HL-60/S4 treated with retinoic acid at 250 ng/mL for 4 days and 3 days (cell line): ENCODE results near the gene ZNF428.
"Not testable (repeated sequence)": the region's sequence is repeated elsewhere in the genome, so short reads cannot be mapped to it uniquely, and the experiment has no call there.

Experiments
- in situ Hi-C: fragments of 300-500 bp; cut with MboI; formaldehyde crosslinking; loops from 2 replicates; pipeline ENCODE4 v1.7.0; 2022; ENCODE audit warnings: low sequenced_read_pairs

ZNF428 gene

GRCh38 chr19:43594710-43595604 is 24.5 kb downstream of the ZNF428 start:
- in situ Hi-C loops = no loop called here

DNA sequence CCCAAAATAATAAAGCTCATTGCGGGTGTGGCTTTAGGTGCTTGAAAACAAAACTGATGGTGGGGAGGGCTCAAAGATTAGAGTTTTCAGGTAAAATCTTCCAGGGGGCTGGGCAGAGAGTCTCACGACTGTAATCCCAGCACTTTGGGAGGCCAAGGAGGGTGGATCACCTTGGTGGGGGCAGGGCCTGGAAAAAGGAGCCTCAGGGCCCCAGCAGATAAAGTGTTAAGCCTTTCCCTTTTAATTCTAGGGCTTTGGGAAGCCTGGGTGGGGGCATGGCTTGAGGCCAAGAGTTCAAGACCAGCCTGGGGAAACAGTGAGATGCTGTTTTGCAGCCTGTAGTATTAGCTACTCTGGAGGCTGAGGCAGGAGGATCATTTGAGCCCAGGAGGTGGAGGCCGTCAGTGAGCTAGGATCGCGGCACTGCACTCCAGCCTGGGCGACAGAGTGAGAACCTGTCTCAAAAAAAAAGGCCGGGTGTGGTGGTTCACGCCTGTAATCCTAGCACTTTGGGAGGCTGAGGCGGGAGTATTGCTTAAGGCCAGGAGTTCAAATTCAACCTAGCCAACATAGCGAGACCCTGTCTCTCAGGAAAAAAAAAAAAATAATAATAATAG is 25.2 kb downstream of the ZNF428 start:
- in situ Hi-C loops = no loop called here

GRCh38 chr19:43592800-43593350 is 26.6 kb downstream of the ZNF428 start:
- in situ Hi-C loops = no loop called here

DNA sequence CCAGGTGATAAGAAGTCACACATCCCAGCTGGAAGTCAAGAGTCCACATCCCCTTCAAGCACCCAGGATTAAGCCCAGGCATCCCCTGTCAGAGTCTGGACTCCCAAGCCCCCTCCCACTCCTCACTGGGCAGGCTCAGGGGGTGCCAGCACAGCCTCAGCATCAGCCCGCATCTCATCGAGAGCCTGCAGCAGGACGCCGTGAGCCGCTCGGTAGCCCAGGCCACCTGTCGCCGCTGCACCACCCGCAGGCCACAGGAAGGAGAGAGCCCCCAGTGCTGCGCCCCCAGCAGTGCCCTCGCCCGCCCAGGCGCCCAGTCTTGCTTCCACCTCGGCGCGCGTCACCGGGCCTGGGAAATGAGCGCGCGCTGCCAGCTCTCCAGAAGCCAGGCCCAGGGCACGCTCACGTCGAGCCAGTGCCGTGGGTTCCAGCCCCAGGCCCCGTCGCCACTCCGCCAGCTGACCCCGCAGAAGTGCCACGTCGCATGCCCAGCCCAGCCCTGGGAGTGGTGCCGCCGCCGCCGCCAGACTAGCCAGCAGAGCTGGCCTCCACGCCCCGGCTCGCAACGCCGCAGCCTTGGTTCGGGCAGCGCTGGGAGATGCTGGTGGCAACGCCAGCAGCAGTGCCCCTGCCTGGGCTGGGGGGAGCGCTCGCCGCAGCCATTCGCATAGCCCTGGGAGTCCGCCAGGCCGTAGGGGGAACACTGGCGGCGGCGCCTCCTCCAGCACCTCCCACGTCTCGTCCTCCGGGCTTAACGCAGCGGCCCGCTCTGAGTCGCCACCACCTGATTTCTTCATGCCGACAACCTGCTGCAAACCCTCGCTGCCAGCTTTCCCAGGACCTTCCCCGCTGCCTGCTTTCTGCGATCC is 27.3 kb downstream of the ZNF428 start:
- in situ Hi-C loops = no loop called here

DNA sequence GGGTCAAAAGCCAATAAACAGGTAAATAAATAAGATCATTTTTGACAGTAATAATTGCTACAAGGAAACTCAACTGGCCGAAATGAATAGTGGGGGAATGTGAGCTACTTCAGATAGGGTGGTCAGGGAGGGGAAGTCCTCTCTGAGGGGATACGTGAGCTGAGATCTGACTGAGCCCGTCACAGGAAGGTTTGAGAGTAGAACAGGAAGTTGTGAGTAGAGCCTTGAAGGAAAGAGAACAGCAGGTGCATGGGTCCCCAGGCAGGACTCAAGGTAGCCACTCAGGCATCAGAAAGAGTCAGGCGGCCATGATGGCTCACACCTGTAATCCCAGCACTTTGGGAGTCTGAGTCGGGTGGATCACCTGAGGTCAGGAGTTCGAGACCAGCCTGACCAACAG is 29.8 kb downstream of the ZNF428 start:
- in situ Hi-C loops = no loop called here

DNA sequence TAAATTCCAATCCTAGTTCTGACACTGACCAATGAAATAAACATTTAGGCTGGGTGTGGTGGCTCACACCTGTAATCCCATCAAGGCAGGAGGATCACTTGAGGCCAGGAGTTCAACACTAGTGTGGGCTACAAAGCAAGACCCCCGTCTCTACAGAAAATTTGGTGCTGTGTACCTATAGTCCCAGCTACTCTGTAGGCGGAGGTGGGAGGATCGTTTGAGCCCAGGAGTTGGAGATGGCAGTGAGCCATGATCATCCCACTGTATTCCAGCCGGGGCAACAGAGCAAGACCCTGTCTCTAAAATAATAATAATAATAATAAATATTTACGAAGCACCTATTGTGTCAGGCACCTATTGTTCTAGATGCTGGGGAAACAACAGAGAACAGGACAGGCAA is 30.2 kb downstream of the ZNF428 start:
- in situ Hi-C loops = no loop called here

- in situ Hi-C loops = not testable (repeated sequence)
These were observed 32.4 kb downstream of the ZNF428 start for GRCh38 chr19:43587029-43587428.

GRCh38 chr19:43586346-43586745 is 33.1 kb downstream of the ZNF428 start:
- in situ Hi-C loops = no loop called here

DNA sequence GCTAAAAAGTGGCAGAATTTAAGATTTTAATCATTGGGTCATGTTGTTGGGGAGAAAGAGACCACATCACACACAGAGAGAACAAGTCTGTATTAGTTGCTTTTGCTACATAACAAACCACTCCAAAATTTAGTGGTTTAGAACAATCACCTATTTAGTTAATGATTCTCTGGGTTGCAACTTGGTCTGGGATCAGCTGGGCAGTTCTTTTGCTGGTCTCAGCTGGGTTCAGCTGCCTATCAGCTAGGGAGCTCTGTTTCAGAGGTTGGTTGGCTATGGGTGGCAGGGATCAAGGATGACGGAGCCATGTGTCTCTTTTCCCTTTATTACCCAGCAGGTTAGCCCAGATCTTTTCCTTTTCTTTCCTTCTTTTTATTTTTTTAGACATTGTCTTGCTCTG is 34.9 kb downstream of the ZNF428 start:
- in situ Hi-C loops = no loop called here

GRCh38 chr19:43582495-43582894 is 36.9 kb downstream of the ZNF428 start:
- in situ Hi-C loops = no loop called here

DNA sequence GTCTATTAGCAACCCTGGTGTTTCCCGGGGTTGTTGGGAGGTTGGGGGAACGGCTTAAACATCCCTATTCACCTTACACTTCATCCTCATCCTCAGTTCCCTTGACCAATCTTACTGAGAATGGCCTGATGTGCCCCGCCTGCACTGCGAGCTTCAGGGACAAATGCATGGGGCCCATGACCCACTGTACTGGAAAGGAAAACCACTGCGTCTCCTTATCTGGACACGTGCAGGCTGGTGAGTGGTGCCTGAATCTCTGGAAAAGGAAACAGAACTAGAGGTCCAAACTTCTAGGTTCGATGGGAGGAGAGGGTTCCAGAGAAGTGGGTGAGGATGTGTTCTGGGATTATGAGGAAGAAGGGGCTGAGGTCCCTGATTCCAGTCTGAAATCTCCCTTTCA is 38.0 kb downstream of the ZNF428 start:
- in situ Hi-C loops = no loop called here

DNA sequence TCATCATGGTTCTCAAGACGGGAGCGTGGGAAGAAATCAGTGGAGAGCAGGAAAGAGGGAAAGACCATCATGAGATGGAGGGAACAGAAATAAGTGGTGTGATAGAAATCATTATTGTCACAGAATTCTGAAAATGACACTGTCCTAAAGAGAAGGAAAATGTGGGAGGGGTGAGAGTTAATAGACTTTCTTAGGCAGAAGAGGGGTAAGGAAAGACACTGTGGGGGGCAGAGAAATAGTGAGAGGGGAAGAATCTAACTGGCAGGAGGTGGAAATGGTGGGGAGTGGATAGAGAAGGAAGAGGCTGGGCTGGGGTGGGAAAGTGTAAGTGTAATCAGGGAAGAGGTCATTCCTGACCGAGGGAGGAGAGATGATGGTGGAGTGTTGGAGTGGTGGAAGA is 40.6 kb downstream of the ZNF428 start:
- in situ Hi-C loops = no loop called here

DNA sequence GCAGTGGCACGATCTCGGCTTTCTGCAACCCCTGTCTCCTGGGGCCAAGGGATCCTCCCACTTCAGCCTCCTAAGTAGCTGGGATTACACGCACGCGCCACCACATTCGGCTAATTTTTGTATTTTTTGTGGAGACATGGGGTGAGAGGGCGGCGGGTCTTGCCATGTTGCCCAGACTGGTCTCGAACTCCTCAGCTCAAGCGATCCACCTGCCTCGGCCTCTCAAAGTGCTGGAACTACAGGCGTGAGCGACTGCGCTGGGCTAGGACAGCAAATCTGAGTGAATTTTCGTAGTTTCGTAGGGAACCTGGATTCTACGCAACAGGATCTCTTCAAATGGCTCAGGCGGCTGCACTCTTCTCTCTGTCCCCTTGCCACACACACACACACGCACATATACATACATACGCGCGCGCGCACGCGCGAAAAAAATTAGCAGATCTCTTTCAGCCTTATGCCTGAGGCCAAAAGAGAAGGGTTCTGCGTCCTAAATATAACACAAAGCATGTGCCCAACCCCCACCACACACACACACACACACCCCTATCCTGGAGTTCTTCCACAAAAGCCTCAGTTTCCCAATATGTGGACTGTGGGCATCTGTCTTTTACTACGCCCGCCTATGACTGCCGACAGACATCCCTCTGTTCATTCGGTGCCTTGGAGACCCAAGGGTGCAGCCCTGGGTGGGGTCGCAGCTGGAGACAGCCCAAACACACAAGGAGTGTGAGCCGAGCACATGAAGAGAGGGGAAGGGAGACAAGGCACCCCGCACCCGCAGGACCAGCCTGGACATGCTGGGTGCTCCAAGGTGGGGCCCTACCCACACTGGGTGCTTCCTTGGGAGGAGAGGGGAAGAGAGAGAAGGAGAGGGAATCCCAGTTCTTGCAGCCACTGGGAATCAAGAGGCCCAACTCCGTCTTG is 43.2 kb downstream of the ZNF428 start:
- in situ Hi-C loops = no loop called here

- in situ Hi-C loops = no loop called here
These were observed 44.1 kb downstream of the ZNF428 start, which contains the start of the genes PINLYP and XRCC1 for GRCh38 chr19:43575156-43575950. Gene PINLYP (plus strand): TSS chr19:43575801. CDS start chr19:43577192, 1,391 bp downstream. Gene XRCC1 (minus strand): TSS chr19:43575527. CDS start chr19:43575458, 69 bp downstream.

- in situ Hi-C loops = no loop called here
These were observed 44.8 kb downstream of the ZNF428 start for GRCh38 chr19:43574424-43575155.

DNA sequence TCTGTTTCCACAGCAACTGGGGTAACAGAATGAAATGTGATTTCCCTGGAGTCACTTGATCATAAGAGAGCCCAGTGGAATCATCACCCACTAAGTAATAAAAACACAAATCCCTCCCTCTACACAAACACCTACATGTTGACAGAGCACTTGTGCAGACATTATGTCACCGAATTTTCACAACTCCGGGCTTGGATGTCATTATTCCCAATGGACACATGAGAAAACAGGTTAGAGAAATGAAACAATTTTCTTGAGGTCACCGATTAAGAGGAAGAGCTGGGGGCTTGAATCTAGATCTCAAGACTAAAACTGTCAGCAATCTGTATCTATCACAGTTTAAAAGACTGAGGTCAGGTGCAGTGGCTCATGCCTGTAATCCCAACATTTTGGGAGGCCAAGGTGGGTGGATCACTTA is 47.2 kb downstream of the ZNF428 start:
- in situ Hi-C loops = no loop called here

- in situ Hi-C loops = no loop called here
These were observed 49.1 kb downstream of the ZNF428 start for GRCh38 chr19:43570174-43570791.

DNA sequence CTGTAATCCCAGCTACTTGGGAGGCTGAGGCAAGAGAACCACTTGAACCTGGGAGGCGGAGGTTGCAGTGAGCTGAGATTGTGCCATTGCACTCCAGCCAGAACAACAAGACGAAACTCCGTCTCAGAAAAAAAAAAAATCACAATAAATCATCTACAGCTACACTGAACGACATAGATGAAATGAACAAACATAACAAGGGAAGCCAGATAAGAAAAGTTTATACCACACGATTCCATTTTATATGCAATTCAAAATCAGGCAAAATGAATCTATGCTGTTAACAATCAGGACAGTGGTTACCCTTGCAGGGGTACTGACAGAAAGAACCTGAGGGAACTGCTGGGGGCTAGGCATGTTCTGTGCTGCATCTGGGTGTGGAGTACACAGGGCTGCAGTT is 49.8 kb downstream of the ZNF428 start:
- in situ Hi-C loops = no loop called here
